GM12878 (cell line): Measurements from ENCODE around the gene PIK3R4. TPM values are rescaled to one million over a fixed set of nuclear protein-coding genes. Genes with fewer than 3 reads are reported as not detected.

Source experiments
- ATAC-seq: fragments of 200-7000 bp; cut with Tn5 transposase; 3 replicates; pipeline ENCODE4 v1.9.1; 2020; ENCODE audit warnings: mild to moderate bottlenecking, moderate library complexity
- BruUV-seq: library from RNA; stranded (reverse); fragments of 400-500 nt; replicated peaks from 2 replicates; lab custom pipeline; 2021; lab: Mats Ljungman, UMichigan
- CTCF ChIA-PET: fragments of 300-600 bp; sonication (Branson Sonifier 250); formaldehyde crosslinking; extraction: SDS; loops from one replicate; lab custom pipeline; 2021; ENCODE audit warnings: inconsistent platforms; lab: Yijun Ruan, JAX
- POLR2A ChIA-PET: fragments of 350-600 bp; formaldehyde crosslinking; extraction: SDS; loops from one replicate; lab custom pipeline; 2021; ENCODE audit warnings: inconsistent platforms; lab: Charles Lee
- RAD21 ChIA-PET: fragments of 300-600 bp; sonication (Branson Sonifier 250); formaldehyde crosslinking; loops from one replicate; lab custom pipeline; 2023; ENCODE audit warnings: antibody characterized with exemption; ENCODE audit not compliant: unreplicated experiment; lab: Charles Lee
- SMC1A ChIA-PET: fragments of 300-600 bp; sonication (Branson Sonifier 250); formaldehyde crosslinking; loops from one replicate; lab custom pipeline; 2023; ENCODE audit not compliant: unreplicated experiment, uncharacterized antibody; lab: Charles Lee
- DNase-seq: peaks from one replicate; pipeline ENCODE4 v3.0.0-alpha.2; 2011; ENCODE audit warnings: low read depth, low spot score
- FAIRE-seq: peaks from 3 replicates; lab custom pipeline; 2011; peaks lifted over from hg19 to GRCh38; lab: Jason Lieb, UNC
- H2AFZ ChIP-seq: 2 replicates; pipeline ENCODE4 v1.6.0; 2011; ENCODE audit warnings: low read depth, low read length, control low read depth; ENCODE audit not compliant: control insufficient read depth
- H3K27ac ChIP-seq: 2 replicates; pipeline ENCODE4 v1.5.1; 2011; ENCODE audit warnings: control low read depth; ENCODE audit not compliant: control insufficient read depth, insufficient read depth
- H3K27me3 ChIP-seq, 2 experiments: replicated peaks in 1 of 2; 2 replicates each; pipeline versions ENCODE4 v1.6.0 to v1.6.1; 2011; ENCODE audit warnings: low read length in 1 of 2; ENCODE audit not compliant: control insufficient read depth in 2 of 2, insufficient read depth in 2 of 2
- H3K36me3 ChIP-seq, 2 experiments: 2 replicates each; pipeline ENCODE4 v1.5.1; 2011; ENCODE audit warnings: low read length in 1 of 2; ENCODE audit not compliant: control insufficient read depth in 2 of 2, insufficient read depth in 2 of 2
- H3K4me1 ChIP-seq: 2 replicates; pipeline ENCODE4 v1.6.1; 2011; ENCODE audit warnings: mild to moderate bottlenecking, low read length, moderate library complexity, mixed read lengths; ENCODE audit not compliant: control insufficient read depth, insufficient read depth
- H3K4me2 ChIP-seq: 2 replicates; pipeline ENCODE4 v1.6.0; 2011; ENCODE audit warnings: control low read depth; ENCODE audit not compliant: control insufficient read depth, insufficient read depth
- H3K4me3 ChIP-seq: fragments of 200-600 bp; sonication (generic); 2 replicates; pipeline ENCODE4 v1.5.1; 2016
- H3K79me2 ChIP-seq: 2 replicates; pipeline ENCODE4 v1.6.0; 2011; ENCODE audit warnings: low read length; ENCODE audit not compliant: control insufficient read depth, insufficient read depth
- H3K9ac ChIP-seq: 2 replicates; pipeline ENCODE4 v1.8.0; 2011; ENCODE audit warnings: low read length, control low read depth, mixed read lengths; ENCODE audit not compliant: control insufficient read depth, insufficient read depth
- H3K9me3 ChIP-seq: replicated peaks from 3 replicates; pipeline ENCODE4 v1.5.1; 2011; ENCODE audit warnings: mild to moderate bottlenecking, low read length; ENCODE audit not compliant: control insufficient read depth, insufficient read depth
- H4K20me1 ChIP-seq: 2 replicates; pipeline ENCODE4 v1.6.0; 2011; ENCODE audit not compliant: control insufficient read depth, insufficient read depth
- ASH2L ChIP-seq: fragments of 300-600, 200-600 bp; sonication (generic); IDR thresholded peaks from 2 replicates; pipeline ENCODE4 v1.6.1; 2017; ENCODE audit warnings: low read depth, mild to moderate bottlenecking, borderline replicate concordance
- FOXK2 ChIP-seq: fragments of 450-650 bp; IDR thresholded peaks from 2 replicates; pipeline ENCODE4 v1.6.1; 2017; ENCODE audit warnings: mild to moderate bottlenecking, moderate library complexity
- IKZF1 ChIP-seq: fragments of 450-650 bp; conservative IDR thresholded peaks from 2 replicates; pipeline ENCODE4 v1.6.1; 2017; ENCODE audit warnings: antibody characterized with exemption, mild to moderate bottlenecking
- IRF4 ChIP-seq: IDR thresholded peaks from 2 replicates; pipeline ENCODE4 v1.6.1; 2011; ENCODE audit warnings: low read depth, low read length
- NR2F1 ChIP-seq: fragments of 450-650 bp; conservative IDR thresholded peaks from 2 replicates; pipeline ENCODE4 v1.6.1; 2017; ENCODE audit warnings: mild to moderate bottlenecking
- PAX5 ChIP-seq: IDR thresholded peaks from 2 replicates; pipeline ENCODE4 v1.6.1; 2011; ENCODE audit warnings: low read depth, low read length, borderline replicate concordance
- RAD21 ChIP-seq: IDR thresholded peaks from 2 replicates; pipeline ENCODE4 v1.6.1; 2011; ENCODE audit warnings: mild to moderate bottlenecking, low read depth, low read length, moderate library complexity; ENCODE audit not compliant: insufficient read depth
- SREBF2 ChIP-seq: IDR thresholded peaks from 2 replicates; pipeline ENCODE4 v1.6.1; 2012; ENCODE audit warnings: mild to moderate bottlenecking, low read length
- YBX1 ChIP-seq: fragments of 450-650 bp; IDR thresholded peaks from 2 replicates; pipeline ENCODE4 v1.6.1; 2016; ENCODE audit warnings: antibody characterized with exemption
- ZNF217 ChIP-seq: fragments of 450-650 bp; IDR thresholded peaks from 2 replicates; pipeline ENCODE4 v1.6.1; 2017; ENCODE audit warnings: antibody characterized with exemption, mild to moderate bottlenecking
- WGBS: methylation state at CpG from one replicate; pipeline ENCODE4 v1.1.6; 2016; ENCODE audit warnings: low lambda C conversion rate; ENCODE audit not compliant: insufficient replicate concordance, insufficient coverage; ENCODE audit errors: missing lambda C conversion rate; 5-methylcytosine and 5-hydroxymethylcytosine counted together
- in situ Hi-C: fragments of 300-500 bp; cut with MboI; formaldehyde crosslinking; loops from 9 replicates; pipeline ENCODE4 v1.14.3; 2018; ENCODE audit warnings: mixed read lengths
- intact Hi-C: fragments of 100-400 bp; cut with micrococcal nuclease; formaldehyde crosslinking; loops from one replicate; pipeline ENCODE4 v1.14.2; 2022; ENCODE audit not compliant: unreplicated experiment
- polyA plus RNA-seq, 11 experiments: library from polyadenylated mRNA; depleted of rRNA in 4 of 11; unstranded in 6 of 11; stranded (reverse) in 5 of 11; fragments of >200 nt; fragmentation: Nextera tagmentation in 4 of 11; fragmentation: Illumina TruSeq in 1 of 11; extraction: Ambion mirVana in 4 of 11; extraction: Trizol in 1 of 11; gene quantifications; 1 replicate in 1 of 11; 2 replicates in 10 of 11; pipeline versions ENCODE4 v1.2.1 to v1.2.3, GENCODE V29; 2011 to 2016; ENCODE audit warnings: inconsistent platforms in 2 of 11, missing spikeins in 2 of 11, low read depth in 1 of 11
- total RNA-seq, 4 experiments: library from RNA; depleted of rRNA in 3 of 4; stranded (reverse); fragments of >200 nt in 3 of 4; fragmentation: Illumina TruSeq in 1 of 4; extraction: Trizol in 1 of 4; gene quantifications; 2 replicates each; pipeline versions ENCODE4 v1.2.1 to v1.2.3, GENCODE V29; 2013 to 2021
- TF ChIP-seq, protein P1 (sequence below): fragments of 450-650 bp; IDR thresholded peaks from 2 replicates; pipeline ENCODE4 v1.6.1; 2016; ENCODE audit warnings: mild to moderate bottlenecking
- TF ChIP-seq, protein P2 (sequence below): fragments of 450-650 bp; IDR thresholded peaks from 2 replicates; pipeline ENCODE4 v1.6.1; 2017; ENCODE audit warnings: low read depth, mild to moderate bottlenecking, moderate library complexity
- TF ChIP-seq, protein P3 (sequence below): fragments of 450-650 bp; IDR thresholded peaks from 2 replicates; pipeline ENCODE4 v1.6.1; 2017; ENCODE audit warnings: mild to moderate bottlenecking, moderate library complexity
- TF ChIP-seq, protein P4 (sequence below): fragments of 450-650 bp; formaldehyde crosslinking; IDR thresholded peaks from 2 replicates; pipeline ENCODE4 v1.4.0; 2022; ENCODE audit warnings: mild to moderate bottlenecking, moderate library complexity

Gene PIK3R4
- total and polyA plus RNA-seq, 10 of the 15 experiments (the other 5 are each of a cell fraction or from before 2014, with no cell fraction given) = 22.6 to 50.2 (median 31.1) TPM

DNA sequence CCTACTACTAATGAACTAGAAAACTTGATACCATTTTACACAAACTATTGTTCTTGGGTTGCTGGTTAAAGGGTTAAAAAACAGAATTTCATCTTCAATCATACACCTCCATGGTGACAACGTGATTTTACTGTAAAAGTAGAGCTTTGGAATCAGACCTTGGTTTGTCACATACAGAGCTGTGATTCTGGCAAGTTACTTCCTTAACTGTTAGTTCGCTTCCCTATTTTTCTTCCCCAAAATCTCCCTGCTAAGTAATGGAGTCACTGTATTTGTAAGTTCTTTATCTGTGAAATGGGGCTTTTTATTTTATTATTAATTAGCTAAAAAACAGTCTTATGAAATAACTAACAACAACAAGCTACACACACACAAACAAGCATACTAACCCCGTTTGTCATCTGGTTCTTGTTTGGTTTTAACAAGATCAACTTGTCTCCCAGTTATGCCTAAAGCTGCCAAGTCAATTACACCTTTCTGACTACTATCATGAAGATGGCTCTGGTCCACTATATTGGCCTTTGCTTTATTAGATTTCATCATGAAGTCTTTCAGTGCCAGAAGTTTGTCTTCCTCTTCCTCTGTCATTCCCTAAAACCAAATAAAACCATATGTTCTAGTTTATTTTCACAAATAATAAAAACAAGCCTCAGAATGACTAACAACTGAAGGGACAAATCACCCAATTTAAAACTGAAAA, 38.6 kb downstream of the PIK3R4 start:
- H4K20me1 ChIP-seq = no peaks in the 10 kb centered on the region
- in situ Hi-C loops = no loop called here
- H3K9ac ChIP-seq = no peak overlapping the region
- POLR2A ChIA-PET = no interaction called here
- intact Hi-C loops = no loop called here
- peaks cover 0 to 9% of the 10 kb centered on the region in 2 experiments; a peak in 2 of 4 replicates for H3K36me3 ChIP-seq
- no peaks in the 10 kb centered on the region for H3K4me1 ChIP-seq
- H3K4me2 ChIP-seq = no peak overlapping the region
- CTCF ChIA-PET = interaction anchor here (0.8 to 0.9 kb wide), 2 partner anchors 9 to 325 kb away, joined by 3 to 4 read pairs; no protein-coding TSS in a partner anchor
- H2AFZ ChIP-seq = no peak overlapping the region
- FAIRE-seq = peak; percentile 72
- no peak for ATAC-seq
- H3K27me3 ChIP-seq = no peaks in the 10 kb centered on the region
- no peak overlapping the region for H3K27ac ChIP-seq
- no peaks in the 10 kb centered on the region for H3K79me2 ChIP-seq
- BruUV-seq = no TSS peak
- H3K9me3 ChIP-seq = no peaks in the 10 kb centered on the region
- no peak overlapping the region for H3K4me3 ChIP-seq
- SMC1A ChIA-PET = interaction anchor here (0.8 to 3.1 kb wide), 2 partner anchors 11 to 16 kb away, joined by 3 to 8 read pairs; no protein-coding TSS in a partner anchor
- 79% methylated on average over 3 of the region's 3 CpGs for WGBS
- RAD21 ChIA-PET = no interaction called here
- no peak for DNase-seq
- TF ChIP-seq, protein P1, sequence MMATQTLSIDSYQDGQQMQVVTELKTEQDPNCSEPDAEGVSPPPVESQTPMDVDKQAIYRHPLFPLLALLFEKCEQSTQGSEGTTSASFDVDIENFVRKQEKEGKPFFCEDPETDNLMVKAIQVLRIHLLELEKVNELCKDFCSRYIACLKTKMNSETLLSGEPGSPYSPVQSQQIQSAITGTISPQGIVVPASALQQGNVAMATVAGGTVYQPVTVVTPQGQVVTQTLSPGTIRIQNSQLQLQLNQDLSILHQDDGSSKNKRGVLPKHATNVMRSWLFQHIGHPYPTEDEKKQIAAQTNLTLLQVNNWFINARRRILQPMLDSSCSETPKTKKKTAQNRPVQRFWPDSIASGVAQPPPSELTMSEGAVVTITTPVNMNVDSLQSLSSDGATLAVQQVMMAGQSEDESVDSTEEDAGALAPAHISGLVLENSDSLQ = no peak
- TF ChIP-seq FOXK2 = no peak
- no peak for TF ChIP-seq SREBF2
- TF ChIP-seq, protein P2, sequence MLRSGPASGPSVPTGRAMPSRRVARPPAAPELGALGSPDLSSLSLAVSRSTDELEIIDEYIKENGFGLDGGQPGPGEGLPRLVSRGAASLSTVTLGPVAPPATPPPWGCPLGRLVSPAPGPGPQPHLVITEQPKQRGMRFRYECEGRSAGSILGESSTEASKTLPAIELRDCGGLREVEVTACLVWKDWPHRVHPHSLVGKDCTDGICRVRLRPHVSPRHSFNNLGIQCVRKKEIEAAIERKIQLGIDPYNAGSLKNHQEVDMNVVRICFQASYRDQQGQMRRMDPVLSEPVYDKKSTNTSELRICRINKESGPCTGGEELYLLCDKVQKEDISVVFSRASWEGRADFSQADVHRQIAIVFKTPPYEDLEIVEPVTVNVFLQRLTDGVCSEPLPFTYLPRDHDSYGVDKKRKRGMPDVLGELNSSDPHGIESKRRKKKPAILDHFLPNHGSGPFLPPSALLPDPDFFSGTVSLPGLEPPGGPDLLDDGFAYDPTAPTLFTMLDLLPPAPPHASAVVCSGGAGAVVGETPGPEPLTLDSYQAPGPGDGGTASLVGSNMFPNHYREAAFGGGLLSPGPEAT = no peak
- TF ChIP-seq ZNF217 = no peak
- TF ChIP-seq IKZF1 = no peak
- TF ChIP-seq, protein P3, sequence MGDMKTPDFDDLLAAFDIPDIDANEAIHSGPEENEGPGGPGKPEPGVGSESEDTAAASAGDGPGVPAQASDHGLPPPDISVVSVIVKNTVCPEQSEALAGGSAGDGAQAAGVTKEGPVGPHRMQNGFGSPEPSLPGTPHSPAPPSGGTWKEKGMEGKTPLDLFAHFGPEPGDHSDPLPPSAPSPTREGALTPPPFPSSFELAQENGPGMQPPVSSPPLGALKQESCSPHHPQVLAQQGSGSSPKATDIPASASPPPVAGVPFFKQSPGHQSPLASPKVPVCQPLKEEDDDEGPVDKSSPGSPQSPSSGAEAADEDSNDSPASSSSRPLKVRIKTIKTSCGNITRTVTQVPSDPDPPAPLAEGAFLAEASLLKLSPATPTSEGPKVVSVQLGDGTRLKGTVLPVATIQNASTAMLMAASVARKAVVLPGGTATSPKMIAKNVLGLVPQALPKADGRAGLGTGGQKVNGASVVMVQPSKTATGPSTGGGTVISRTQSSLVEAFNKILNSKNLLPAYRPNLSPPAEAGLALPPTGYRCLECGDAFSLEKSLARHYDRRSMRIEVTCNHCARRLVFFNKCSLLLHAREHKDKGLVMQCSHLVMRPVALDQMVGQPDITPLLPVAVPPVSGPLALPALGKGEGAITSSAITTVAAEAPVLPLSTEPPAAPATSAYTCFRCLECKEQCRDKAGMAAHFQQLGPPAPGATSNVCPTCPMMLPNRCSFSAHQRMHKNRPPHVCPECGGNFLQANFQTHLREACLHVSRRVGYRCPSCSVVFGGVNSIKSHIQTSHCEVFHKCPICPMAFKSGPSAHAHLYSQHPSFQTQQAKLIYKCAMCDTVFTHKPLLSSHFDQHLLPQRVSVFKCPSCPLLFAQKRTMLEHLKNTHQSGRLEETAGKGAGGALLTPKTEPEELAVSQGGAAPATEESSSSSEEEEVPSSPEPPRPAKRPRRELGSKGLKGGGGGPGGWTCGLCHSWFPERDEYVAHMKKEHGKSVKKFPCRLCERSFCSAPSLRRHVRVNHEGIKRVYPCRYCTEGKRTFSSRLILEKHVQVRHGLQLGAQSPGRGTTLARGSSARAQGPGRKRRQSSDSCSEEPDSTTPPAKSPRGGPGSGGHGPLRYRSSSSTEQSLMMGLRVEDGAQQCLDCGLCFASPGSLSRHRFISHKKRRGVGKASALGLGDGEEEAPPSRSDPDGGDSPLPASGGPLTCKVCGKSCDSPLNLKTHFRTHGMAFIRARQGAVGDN = no peak
- TF ChIP-seq, protein P4, sequence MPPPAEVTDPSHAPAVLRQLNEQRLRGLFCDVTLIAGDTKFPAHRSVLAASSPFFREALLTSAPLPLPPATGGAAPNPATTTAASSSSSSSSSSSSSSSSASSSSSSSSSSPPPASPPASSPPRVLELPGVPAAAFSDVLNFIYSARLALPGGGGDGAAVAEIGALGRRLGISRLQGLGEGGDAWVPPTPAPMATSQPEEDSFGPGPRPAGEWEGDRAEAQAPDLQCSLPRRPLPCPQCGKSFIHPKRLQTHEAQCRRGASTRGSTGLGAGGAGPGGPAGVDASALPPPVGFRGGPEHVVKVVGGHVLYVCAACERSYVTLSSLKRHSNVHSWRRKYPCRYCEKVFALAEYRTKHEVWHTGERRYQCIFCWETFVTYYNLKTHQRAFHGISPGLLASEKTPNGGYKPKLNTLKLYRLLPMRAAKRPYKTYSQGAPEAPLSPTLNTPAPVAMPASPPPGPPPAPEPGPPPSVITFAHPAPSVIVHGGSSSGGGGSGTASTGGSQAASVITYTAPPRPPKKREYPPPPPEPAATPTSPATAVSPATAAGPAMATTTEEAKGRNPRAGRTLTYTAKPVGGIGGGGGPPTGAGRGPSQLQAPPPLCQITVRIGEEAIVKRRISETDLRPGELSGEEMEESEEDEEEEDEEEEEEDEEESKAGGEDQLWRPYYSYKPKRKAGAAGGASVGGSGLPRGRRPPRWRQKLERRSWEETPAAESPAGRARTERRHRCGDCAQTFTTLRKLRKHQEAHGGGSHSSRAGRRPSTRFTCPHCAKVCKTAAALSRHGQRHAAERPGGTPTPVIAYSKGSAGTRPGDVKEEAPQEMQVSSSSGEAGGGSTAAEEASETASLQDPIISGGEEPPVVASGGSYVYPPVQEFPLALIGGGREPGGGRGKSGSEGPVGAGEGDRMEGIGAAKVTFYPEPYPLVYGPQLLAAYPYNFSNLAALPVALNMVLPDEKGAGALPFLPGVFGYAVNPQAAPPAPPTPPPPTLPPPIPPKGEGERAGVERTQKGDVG (CRISPR knock-in tag) = no peak
- TF ChIP-seq ASH2L = no peak
- TF ChIP-seq PAX5 = no peak
- TF ChIP-seq NR2F1 = no peak
- no peak for TF ChIP-seq IRF4
- TF ChIP-seq RAD21 = no peak
- no peak for TF ChIP-seq YBX1
